ENCODE data around the gene ALAS2. TPM values are rescaled to one million over a fixed set of nuclear protein-coding genes. Genes with fewer than 3 reads are reported as not detected.

ALAS2 gene
- total RNA-seq, 2 donors from 2014 or later = not detected

DNA sequence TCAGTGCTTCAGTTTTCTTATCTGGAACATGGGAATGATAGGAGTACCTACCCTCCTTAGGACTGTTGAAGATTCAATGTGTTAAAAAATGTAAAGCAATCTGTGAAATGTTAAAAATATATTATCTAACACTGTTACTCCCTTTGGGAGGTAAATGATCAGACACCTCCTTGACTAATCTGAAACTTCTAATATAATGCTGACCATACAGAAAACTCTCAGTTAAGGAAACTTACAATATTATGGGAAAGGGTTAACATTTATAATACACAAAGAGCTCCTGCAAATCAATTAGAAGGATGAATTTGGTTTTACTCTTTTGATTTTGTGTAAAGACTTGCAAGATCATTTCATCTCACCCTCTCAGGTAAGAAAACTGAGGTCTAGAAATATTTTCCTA, 35.2 kb downstream of the ALAS2 start:
- H3K27ac ChIP-seq = no peak overlapping the region
- TF ChIP-seq POLR2A (IDR thresholded peaks at IDR 0.05) (no peak), POLR2AphosphoS5 (IDR thresholded peaks at IDR 0.05) (no peak)
- TF ChIP-seq, protein P1, sequence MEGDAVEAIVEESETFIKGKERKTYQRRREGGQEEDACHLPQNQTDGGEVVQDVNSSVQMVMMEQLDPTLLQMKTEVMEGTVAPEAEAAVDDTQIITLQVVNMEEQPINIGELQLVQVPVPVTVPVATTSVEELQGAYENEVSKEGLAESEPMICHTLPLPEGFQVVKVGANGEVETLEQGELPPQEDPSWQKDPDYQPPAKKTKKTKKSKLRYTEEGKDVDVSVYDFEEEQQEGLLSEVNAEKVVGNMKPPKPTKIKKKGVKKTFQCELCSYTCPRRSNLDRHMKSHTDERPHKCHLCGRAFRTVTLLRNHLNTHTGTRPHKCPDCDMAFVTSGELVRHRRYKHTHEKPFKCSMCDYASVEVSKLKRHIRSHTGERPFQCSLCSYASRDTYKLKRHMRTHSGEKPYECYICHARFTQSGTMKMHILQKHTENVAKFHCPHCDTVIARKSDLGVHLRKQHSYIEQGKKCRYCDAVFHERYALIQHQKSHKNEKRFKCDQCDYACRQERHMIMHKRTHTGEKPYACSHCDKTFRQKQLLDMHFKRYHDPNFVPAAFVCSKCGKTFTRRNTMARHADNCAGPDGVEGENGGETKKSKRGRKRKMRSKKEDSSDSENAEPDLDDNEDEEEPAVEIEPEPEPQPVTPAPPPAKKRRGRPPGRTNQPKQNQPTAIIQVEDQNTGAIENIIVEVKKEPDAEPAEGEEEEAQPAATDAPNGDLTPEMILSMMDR (IDR thresholded peaks at IDR 0.05) = no peak
- intact Hi-C loops (cut with DNase I) = no loop called here
- no peak for DNase-seq (ENCODE audit: low spot score)
- H3K4me3 ChIP-seq = no peak overlapping the region
- H3K4me1 ChIP-seq (replicated peaks) = no peaks in the 10 kb centered on the region
- H3K36me3 ChIP-seq = no peaks in the 10 kb centered on the region
- no peaks in the 10 kb centered on the region for H3K9me3 ChIP-seq
- H3K27me3 ChIP-seq (replicated peaks; ENCODE audit: insufficient read depth) = no peaks in the 10 kb centered on the region

DNA sequence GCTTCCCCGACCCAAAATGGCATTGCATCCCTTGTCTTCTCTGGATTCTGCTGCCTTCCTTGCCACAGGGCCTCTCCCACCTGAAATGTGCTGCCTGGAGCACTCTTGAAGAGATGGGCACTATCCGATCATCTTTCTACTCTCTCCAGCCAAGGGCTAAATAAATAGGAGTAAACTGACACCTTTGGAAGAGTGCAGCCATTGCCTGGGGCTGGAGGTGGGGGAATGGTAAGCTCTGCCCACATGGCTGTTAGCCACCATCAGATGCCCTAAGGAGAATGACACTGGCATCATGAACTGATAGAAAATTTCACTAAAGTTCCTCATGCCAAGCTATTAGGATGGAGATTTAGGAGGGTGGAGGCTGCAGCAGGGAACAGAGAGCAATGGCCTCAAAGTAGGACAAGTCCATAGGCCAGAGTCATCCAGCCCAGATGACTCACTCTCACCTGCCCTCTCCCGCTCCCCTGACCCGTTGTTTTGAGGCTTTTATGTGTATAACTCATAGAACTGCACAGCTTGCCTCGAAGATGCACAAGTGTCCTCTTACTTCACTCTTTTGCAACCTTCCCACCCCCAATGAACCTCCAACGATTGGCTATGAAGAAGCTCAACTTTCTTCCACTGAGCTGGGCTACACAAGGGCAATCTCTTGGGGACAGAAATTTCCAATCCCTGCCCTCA, 36.0 kb downstream of the ALAS2 start:
- TF ChIP-seq POLR2A (IDR thresholded peaks at IDR 0.05) = no peak
- no peak for TF ChIP-seq POLR2AphosphoS5 (IDR thresholded peaks at IDR 0.05)
- TF ChIP-seq, protein P1 (IDR thresholded peaks at IDR 0.05) = no peak
- Histone ChIP-seq H3K4me1 (replicated peaks) (no peaks in the 10 kb centered on the region), H3K9me3 (no peaks in the 10 kb centered on the region), H3K4me3 (no peak overlapping the region), H3K27ac (no peak overlapping the region), H3K27me3 (replicated peaks; ENCODE audit: insufficient read depth) (no peaks in the 10 kb centered on the region), H3K36me3 (no peaks in the 10 kb centered on the region)
- WGBS = 77% methylated on average over 6 of the region's 6 CpGs
- DNase-seq (ENCODE audit: low spot score) = no peak
- intact Hi-C loops (cut with DNase I) = no loop called here

DNA sequence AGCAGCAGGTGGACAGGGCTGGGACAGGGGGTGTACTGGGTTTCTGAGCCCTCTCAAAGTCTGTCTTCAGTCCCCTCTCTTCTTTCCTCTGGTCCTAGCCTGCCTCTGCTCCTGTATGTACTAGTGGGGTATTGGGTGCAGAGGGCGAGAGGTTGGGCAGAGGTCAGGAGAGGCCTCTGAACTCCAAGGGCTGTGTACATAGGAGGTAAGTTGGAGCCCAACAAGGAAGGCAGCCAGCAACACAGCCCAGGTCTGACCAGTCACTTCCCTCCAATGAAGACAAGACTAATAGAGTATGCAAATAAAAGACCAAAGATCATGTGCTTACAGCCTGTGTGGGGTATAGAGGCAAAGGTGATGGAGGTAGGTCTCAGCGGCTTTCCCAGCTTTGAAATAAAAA, 36.7 kb downstream of the ALAS2 start, which contains the start of gene PFKFB1:
Gene PFKFB1 (minus strand): TSS at position 90 of the 400 bp plus-strand sequence. CDS start 181 bp downstream, outside the sequence.
- Histone ChIP-seq H3K27ac (no peak within 1 kb of the TSS), H3K27me3 (replicated peaks; ENCODE audit: insufficient read depth) (no peaks in the 10 kb centered on the region), H3K36me3 (no peaks in the 10 kb centered on the region), H3K9me3 (no peaks in the 10 kb centered on the region), H3K4me3 (no peak within 1 kb of the TSS), H3K4me1 (replicated peaks) (no peaks in the 10 kb centered on the region)
- no peak for DNase-seq (ENCODE audit: low spot score)
- WGBS = 94% methylated on average over 2 of the region's 2 CpGs
- intact Hi-C loops (cut with DNase I) = no loop called here
- TF ChIP-seq POLR2AphosphoS5 (IDR thresholded peaks at IDR 0.05) (no peak), POLR2A (IDR thresholded peaks at IDR 0.05) (no peak)
- TF ChIP-seq, protein P1 (IDR thresholded peaks at IDR 0.05) = no peak

DNA sequence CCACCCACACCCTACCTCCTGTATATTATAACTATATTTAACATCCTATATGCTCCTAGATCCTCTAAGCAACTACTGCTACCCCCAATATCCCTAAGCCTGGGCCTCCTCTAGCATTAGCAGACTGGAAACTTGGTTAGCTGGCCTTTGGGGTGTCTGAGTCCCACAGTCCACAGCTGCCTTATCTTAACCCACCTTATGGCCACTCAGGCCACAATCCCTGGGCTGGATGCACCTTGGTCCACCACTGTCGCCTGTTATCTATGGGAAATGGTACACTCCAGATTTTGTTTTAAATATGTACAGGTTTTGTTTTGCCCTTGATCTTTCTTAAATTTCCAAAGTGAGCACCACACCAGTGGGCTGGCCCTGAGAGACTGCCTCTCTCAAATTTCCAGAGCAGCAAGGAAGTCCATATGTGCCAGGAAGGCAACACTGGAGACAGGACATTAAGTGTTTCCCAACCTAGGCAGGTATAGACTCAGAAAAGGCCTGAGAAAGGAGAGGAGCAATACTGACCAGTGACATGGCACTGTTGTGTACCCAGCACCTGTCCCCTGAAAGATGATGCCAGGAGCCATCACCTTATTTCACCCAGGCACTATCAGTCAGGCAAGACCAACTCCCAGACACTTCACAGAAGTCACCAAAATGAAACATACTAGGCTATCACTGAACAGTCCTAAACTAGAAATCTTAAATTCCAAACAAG, 37.7 kb downstream of the ALAS2 start:
- H3K9me3 ChIP-seq = no peaks in the 10 kb centered on the region
- no peaks in the 10 kb centered on the region for H3K4me1 ChIP-seq (replicated peaks)
- no peak for DNase-seq (ENCODE audit: low spot score)
- intact Hi-C loops (cut with DNase I) = no loop called here
- H3K27me3 ChIP-seq (replicated peaks; ENCODE audit: insufficient read depth) = no peaks in the 10 kb centered on the region
- TF ChIP-seq POLR2A (IDR thresholded peaks at IDR 0.05) (no peak), POLR2AphosphoS5 (IDR thresholded peaks at IDR 0.05) (no peak)
- TF ChIP-seq, protein P1 (IDR thresholded peaks at IDR 0.05) = no peak
- no peak overlapping the region for H3K27ac ChIP-seq
- H3K36me3 ChIP-seq = no peaks in the 10 kb centered on the region
- 100% methylated on average over 1 of the region's 1 CpG for WGBS
- no peak overlapping the region for H3K4me3 ChIP-seq

Measured in prostate gland (tissue), 2 donors.